ENCODE results near the gene TMEM203. TPM values are rescaled to one million over a fixed set of nuclear protein-coding genes. Genes with fewer than 3 reads are reported as not detected.

TMEM203 gene
- total and polyA plus RNA-seq, 2 of the 13 experiments (the other 11 are each of a cell fraction or from before 2014, with no cell fraction given), result 23.4 to 36.7 TPM

DNA sequence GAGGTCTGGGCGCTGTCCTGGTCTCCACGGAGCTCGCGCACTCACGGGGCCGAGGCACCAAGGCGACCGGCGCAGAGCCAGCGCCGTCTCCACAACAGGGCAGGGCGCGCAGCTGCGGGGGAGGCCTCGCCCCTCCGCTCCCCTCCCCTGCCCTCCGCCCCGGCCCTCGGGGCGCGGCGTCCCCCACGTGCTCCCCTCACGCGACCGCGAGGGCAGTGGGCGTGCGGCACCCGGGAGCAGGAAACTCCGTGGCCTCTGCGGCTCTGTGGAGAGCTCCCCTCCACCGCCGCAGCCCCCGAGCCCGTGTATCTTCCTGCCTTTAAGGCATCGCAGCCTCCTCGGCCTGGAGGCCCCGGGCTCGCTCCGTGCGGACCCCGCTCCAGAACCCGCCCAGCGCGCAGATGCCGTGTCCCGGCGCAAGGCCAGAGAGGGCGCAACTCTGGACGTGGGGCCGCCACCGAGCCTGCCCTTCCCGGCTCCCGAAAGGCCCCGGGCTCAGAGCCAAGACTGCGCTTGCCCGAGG, 34.9 kb upstream of the TMEM203 start (continued):
- TF ChIP-seq, protein P1, sequence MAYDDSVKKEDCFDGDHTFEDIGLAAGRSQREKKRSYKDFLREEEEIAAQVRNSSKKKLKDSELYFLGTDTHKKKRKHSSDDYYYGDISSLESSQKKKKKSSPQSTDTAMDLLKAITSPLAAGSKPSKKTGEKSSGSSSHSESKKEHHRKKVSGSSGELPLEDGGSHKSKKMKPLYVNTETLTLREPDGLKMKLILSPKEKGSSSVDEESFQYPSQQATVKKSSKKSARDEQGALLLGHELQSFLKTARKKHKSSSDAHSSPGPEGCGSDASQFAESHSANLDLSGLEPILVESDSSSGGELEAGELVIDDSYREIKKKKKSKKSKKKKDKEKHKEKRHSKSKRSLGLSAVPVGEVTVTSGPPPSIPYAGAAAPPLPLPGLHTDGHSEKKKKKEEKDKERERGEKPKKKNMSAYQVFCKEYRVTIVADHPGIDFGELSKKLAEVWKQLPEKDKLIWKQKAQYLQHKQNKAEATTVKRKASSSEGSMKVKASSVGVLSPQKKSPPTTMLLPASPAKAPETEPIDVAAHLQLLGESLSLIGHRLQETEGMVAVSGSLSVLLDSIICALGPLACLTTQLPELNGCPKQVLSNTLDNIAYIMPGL (CRISPR knock-in tag; IDR thresholded peaks at IDR 0.05; ENCODE audit: borderline replicate concordance in 1 of 2, low read depth in 1 of 2), result peak; percentile 85 to 95; a peak in 3 of 4 replicates
- TF ChIP-seq ZNF143 (CRISPR knock-in tag; IDR thresholded peaks at IDR 0.05) (peak; percentile 71), ZNF253 (CRISPR knock-in tag; IDR thresholded peaks at IDR 0.05; ENCODE audit: borderline replicate concordance) (no peak; the same call in 1 of the 2 replicates), ZSCAN21 (CRISPR knock-in tag; IDR thresholded peaks at IDR 0.05; ENCODE audit: borderline replicate concordance) (peak; percentile 85; the same call in 1 of the 2 replicates), ZNF136 (CRISPR knock-in tag; IDR thresholded peaks at IDR 0.05; ENCODE audit: low read depth) (no peak), DNMT3B (CRISPR knock-in tag; conservative IDR thresholded peaks at IDR 0.05) (no peak), NBN (conservative IDR thresholded peaks at IDR 0.05) (no peak), KLF16 (CRISPR knock-in tag; IDR thresholded peaks at IDR 0.05) (peak in 1 of 2 experiments; percentile 40; a peak in 1 of 4 replicates), ESRRA (CRISPR knock-in tag; IDR thresholded peaks at IDR 0.05; ENCODE audit: low read depth) (peak; percentile 65; the same call in 1 of the 2 replicates), ZNF780A (CRISPR knock-in tag; IDR thresholded peaks at IDR 0.05) (peak; percentile 52; the same call in 1 of the 2 replicates), ZNF101 (CRISPR knock-in tag; IDR thresholded peaks at IDR 0.05; ENCODE audit: borderline replicate concordance, low read depth) (0 out of 2 replicates have a peak, but pooled peaks have one; percentile 66), FOXK1 (CRISPR knock-in tag; IDR thresholded peaks at IDR 0.05; ENCODE audit: borderline replicate concordance, low read depth) (no peak), SIX1 (CRISPR knock-in tag; IDR thresholded peaks at IDR 0.05; ENCODE audit: borderline replicate concordance) (no peak), XRCC5 (optimal IDR thresholded peaks at IDR 0.05; ENCODE audit: low read length) (no peak), ZKSCAN5 (CRISPR knock-in tag; IDR thresholded peaks at IDR 0.05) (no peak), SETDB1 (CRISPR knock-in tag; IDR thresholded peaks at IDR 0.05; ENCODE audit: borderline replicate concordance) (no peak)
- TF ChIP-seq, protein P2, sequence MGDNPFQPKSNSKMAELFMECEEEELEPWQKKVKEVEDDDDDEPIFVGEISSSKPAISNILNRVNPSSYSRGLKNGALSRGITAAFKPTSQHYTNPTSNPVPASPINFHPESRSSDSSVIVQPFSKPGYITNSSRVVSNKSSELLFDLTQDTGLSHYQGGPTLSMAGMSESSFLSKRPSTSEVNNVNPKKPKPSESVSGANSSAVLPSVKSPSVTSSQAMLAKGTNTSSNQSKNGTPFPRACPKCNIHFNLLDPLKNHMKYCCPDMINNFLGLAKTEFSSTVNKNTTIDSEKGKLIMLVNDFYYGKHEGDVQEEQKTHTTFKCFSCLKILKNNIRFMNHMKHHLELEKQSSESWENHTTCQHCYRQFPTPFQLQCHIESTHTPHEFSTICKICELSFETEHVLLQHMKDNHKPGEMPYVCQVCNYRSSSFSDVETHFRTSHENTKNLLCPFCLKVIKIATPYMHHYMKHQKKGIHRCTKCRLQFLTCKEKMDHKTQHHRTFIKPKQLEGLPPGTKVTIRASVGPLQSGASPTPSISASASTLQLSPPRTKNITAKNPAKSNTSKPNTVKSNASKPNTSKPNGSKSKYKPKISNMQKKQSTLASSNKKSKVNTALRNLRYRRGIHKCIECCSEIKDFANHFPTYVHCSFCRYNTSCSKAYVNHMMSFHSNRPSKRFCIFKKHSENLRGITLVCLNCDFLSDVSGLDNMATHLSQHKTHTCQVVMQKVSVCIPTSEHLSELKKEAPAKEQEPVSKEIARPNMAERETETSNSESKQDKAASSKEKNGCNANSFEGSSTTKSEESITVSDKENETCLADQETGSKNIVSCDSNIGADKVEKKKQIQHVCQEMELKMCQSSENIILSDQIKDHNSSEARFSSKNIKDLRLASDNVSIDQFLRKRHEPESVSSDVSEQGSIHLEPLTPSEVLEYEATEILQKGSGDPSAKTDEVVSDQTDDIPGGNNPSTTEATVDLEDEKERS (CRISPR knock-in tag; IDR thresholded peaks at IDR 0.05), result peak; percentile 54; the same call in 1 of the 2 replicates
- TF ChIP-seq, protein P3, sequence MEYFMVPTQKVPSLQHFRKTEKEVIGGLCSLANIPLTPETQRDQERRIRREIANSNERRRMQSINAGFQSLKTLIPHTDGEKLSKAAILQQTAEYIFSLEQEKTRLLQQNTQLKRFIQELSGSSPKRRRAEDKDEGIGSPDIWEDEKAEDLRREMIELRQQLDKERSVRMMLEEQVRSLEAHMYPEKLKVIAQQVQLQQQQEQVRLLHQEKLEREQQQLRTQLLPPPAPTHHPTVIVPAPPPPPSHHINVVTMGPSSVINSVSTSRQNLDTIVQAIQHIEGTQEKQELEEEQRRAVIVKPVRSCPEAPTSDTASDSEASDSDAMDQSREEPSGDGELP (IDR thresholded peaks at IDR 0.05; ENCODE audit: borderline replicate concordance, low read depth), result peak; percentile 14; the same call in 1 of the 2 replicates
- TF ChIP-seq, protein P4, sequence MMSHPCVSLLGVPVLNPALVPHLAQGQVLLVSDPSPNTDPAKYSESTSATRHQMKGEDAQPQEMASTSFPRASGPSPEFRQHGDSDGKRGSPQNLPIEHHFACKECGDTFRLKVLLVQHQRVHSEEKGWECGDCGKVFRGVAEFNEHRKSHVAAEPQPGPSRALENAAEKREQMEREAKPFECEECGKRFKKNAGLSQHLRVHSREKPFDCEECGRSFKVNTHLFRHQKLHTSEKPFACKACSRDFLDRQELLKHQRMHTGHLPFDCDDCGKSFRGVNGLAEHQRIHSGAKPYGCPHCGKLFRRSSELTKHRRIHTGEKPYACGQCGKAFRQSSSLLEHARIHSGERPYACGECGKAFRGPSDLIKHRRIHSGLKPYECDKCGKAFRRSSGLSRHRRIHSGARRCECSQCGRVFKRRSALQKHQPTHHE (CRISPR knock-in tag; IDR thresholded peaks at IDR 0.05; ENCODE audit: borderline replicate concordance), result peak; percentile 80; the same call in 1 of the 2 replicates
- TF ChIP-seq, protein P5, sequence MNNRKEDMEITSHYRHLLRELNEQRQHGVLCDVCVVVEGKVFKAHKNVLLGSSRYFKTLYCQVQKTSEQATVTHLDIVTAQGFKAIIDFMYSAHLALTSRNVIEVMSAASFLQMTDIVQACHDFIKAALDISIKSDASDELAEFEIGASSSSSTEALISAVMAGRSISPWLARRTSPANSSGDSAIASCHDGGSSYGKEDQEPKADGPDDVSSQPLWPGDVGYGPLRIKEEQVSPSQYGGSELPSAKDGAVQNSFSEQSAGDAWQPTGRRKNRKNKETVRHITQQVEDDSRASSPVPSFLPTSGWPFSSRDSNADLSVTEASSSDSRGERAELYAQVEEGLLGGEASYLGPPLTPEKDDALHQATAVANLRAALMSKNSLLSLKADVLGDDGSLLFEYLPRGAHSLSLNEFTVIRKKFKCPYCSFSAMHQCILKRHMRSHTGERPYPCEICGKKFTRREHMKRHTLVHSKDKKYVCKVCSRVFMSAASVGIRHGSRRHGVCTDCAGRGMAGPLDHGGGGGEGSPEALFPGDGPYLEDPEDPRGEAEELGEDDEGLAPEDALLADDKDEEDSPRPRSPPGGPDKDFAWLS (CRISPR knock-in tag; IDR thresholded peaks at IDR 0.05; ENCODE audit: borderline replicate concordance), result no peak
